GM21515 (cell line): Measurements from ENCODE around the gene KNCN.

Experiments used
- ATAC-seq: cut with Tn5 transposase; IDR thresholded peaks from one replicate; pipeline ENCODE4 v1.9.1; 2021; ENCODE audit not compliant: unreplicated experiment

KNCN gene

DNA sequence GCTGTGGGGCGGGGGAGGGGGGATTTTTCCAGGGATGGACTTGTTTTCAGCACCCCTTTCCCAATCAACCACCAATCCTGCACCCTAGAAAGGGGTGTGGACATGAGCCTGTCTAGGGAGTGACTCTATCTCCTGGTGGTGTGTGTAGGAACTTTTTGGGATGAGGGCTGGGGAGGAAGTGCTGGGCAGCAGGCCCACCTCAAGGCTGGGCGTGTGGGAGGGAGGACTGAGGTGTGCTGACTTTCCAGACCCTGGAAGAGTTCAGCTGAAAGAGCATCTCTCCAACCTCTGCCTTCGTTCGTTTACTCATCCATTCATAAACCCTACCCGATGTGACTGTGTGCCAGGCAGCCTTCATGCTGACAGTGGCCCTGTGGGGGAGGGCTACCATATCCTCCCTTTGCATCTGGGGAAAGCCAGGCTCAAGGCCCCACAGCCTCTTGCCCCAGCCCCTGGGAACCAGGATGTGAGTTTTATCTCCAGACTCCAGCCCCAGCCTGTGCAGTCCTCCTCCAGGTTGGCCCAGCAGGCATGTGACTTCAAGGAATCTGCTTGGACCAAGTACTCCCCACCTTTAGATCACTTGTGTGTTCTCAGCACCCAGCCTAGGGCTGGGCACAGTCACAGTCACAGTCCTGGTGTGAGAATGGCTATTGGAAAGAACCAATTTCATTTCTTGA is 6.7 kb downstream of the KNCN start:
- ATAC-seq, result no peak

DNA sequence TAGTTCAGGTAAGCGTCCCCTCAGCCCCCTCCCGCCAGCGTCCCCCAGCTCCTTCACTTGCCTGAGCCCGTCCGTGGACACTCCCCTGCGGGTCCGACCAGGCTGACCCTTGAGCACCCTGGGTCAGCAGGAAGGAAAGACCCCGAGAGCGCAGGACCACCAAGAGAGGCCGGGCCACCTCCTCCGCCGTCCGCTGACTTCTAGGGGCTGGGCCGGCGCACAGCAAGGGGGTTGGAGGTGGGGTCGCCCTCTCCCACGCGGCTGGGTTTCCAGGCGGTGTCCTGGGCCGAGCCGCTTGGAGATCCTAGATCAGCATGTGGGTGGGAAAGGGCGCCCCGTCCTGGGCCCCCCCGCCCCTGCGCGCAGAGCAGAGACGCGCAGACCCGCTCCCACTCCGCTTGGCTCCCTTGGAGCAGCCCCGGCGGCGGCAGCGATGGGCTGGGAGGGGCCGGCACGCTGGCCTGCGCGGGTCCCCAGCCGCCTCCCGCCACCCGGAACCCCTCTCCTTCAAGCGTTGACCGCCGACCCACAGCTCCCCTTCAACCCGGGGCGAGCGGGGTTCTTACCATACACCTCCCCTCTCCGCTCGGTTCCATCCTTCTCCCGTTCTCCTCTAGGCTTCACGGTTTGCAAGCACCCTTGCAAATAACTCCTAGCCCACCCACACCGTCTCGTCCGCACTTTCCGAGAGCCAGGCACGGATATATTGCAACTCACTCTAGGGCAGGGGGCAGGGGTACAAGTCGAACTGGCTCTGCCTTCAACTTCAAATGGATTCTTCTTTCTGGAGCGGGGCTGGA is 7.5 kb downstream of the KNCN start:
- ATAC-seq, result no peak

DNA sequence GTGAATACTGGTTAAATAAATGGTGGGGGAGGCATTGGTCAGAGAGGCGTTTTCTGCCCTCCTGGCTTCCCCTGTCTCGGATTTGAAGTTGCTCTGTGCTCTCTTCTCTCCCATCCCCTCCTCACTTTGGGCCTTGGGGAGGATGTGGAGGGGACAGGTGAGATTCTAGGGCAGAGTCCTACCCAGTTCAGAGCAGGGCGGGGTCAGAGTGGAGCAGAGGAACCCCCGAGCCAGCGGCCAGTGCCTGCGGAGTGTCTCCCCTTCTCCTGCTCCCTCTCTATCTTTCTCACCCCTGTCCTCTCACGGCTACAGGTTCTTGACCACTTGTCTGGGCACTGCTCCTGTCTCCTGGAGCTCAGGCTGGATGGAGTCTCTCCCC is 8.1 kb downstream of the KNCN start:
- no peak for ATAC-seq

DNA sequence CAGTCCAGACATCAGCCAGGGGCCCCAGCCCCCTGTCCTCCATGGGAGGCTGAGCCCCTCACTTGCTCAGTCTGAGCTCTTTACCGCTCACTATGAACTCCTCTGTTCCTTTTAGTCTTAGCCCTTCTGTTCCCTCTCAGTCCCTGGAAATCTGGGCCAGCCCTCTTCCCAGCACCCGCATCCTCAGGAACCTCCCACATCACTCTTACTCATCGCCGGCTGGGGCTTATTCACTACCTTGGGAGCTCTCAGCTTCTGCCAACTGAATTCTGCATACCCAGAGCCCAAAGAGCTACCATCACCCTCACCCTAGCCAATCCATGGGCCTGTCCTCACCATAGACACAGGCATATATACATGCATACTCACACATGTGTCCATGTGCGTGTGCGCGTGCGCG is 11.5 kb downstream of the KNCN start:
- ATAC-seq, result no peak

DNA sequence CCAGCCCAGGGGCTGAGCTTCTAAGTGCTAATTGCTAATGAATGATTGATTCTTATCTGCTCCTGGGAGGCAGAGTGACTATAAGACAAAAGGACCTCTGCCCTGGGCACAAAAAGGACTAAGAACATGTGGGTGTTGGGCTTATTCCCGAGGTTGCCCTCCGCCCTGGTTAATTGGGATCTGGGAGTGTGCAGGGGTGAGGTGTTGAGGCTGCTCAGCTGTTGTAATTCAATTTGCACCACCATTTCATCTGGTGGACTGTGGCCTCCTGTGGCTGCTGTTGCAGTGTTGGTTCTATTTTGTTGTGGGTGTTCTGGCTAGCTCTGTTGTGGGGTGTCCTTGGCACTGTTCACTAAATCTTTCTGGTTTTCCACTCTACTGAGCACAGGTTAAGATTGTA is 13.3 kb downstream of the KNCN start:
- ATAC-seq, result no peak

DNA sequence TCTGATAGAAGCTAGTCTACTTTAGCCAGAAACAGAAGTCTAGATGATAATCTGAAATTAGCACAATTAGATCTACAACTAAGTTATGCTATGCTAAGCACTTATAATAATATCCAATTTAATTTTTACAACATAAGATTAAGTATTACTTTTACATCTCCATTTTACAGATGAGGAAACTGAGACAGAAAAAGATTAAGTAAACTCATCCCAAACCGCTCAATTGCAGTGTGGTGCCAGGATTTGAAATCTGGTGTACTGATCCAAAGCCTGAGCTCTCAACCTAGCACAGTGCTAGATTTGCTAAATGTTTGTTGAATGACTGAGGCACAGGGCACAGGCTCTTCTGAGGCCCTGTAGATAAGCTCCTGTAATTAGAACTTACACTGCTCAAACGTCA is 13.8 kb downstream of the KNCN start:
- ATAC-seq, result no peak

DNA sequence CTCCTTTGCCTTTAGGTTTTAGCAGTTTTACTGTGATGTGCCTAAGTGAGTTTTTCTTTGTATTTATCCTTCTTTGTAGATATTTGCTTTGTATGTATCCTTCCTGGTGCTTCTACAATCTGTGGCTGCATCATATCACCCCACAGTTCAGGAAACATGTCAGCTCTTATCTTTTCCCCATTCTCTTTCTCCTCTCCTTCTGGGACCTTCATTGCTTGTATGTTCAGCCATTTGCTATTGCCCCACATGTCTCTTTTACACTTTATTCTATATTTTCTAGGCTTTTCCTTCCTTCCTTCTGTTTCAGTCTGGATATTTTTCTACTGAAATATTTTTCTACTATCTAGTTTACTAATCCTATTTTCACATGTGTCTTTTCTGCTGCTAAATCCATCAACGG is 14.9 kb downstream of the KNCN start:
- ATAC-seq, result no peak

DNA sequence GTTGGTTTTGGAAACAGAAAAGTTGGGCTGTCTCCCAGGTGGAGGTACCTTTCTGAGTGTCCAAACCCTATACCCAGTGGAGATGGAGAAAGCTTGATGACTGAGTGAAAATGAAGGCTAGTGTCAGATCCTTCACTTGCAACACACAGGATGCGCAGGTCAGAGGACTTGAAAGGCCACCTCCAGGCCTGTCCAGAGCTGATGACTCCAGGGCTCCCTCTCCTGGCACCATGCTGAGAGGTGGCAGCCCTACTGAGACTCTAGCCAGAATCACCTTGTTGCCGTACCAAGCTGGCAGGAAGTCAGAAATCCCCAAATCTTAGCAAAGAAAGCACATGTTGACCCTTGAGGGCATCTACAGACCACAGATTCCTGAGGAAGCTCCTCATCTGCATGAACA is 16.4 kb downstream of the KNCN start:
- no peak for ATAC-seq

DNA sequence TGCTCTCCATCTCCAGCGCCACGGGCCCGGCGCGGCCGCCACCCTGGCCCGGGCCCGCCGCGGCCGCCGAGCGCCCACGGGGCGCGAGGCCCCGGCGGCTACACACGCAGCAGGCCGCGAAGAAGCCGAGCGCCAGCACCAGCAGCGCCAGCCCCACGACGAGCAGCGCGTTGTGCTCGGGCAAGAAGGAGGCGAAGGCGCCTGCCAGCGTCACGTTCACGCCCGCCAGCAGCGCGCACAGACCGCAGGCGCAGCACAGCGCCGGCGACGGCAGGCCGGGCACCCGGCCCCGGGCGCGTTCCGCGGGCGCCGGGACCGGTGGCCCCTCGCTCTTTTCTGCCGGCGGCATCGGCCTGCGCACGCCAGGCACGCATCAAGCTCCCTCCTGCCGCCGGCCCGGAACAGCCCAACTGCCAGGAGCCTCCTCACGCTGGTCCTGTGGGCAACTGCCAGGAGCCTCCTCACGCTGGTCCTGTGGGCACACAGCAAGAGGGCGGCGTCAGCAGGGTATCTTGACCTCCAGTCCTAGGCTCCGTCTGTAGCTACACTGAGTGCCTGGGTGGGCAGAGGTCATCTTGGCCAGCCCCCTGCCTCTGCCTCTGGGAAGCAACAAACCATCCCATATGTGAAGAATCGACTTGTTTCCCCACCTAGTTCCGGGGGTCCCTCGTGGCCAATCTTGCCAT is 18.1 kb downstream of the KNCN start:
- no peak for ATAC-seq

DNA sequence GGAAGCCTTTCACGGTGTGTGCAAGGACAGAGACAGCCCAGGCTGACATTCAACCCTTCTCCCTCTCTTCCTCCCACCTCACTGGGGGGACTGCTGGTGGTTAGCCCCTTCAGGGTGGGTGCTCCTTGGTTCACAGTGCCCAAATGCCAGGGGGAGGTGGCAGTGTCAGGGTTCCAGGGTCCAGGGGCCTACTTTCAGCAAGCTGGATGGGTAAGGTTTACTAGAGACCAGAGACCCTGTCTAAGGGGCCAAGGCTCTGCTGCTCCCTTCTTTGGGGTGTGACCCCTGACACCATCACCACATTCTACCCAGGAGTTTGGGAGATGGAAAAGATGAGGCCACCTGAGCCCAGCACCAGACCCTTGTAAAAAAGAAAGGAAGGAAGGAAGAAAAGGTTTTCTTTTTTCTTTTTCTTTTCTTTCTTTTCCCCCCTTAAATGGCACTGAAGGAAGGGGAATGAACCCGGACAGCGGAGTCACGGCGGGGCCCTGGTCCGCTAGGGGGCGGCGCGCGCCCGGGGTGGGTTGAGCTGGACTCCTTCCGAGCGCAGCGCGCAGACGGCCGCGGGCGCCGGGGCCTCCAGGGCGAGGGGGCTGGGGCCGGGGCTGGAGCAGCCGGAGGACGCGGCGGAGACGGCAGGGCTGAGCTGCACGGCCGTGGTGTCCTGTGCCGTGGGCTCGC is 18.8 kb downstream of the KNCN start:
- no peak for ATAC-seq

DNA sequence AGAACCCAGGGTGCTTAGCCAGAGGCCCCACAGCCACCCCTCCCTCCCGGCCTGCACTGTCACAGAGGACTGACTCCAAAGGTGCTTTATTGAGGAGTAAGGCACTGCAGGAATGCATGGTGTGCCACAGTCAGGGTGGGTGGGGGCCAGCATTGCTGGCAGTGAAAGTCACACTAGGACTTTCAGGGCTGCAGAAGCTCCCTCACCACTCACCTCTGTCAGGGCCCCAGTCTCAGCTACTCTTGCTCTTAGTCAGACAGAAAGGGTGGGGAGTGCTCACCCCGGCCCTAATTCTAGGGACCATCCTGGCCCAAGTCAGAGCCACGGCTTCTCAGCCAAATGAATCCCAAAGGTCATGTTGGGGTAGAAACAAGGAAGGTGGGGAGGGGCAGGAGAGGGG is 19.4 kb downstream of the KNCN start:
- ATAC-seq, result no peak

DNA sequence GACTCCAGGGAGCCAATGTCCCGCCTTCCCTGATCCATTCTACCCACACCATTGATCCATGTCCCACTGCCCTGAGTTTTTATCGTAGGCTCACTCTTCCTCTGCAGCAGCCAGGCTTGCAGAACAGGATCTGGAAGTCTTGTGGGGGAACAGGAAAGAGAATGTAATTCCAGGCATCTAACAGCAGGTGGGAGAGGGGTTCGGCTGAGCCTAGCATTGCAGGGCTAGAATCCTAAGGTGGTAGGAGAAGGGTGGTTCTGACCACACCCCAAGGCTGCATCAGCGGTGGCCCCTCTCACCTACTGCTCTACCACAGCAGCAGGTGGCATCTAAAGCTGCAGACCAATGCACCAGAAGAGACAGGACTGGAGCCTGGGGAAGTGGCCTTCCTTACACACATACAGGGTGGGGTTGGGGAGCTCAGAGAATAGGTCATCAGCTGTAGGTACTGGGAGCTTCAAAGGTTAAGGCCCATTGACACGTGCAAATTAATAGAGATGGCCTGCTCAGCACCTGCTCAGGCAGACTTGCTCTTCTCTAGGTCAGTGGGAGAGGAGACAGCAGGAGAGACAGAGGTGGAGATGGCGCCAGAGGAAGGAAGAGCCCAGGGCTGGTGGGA is 20.5 kb downstream of the KNCN start:
- ATAC-seq, result no peak

DNA sequence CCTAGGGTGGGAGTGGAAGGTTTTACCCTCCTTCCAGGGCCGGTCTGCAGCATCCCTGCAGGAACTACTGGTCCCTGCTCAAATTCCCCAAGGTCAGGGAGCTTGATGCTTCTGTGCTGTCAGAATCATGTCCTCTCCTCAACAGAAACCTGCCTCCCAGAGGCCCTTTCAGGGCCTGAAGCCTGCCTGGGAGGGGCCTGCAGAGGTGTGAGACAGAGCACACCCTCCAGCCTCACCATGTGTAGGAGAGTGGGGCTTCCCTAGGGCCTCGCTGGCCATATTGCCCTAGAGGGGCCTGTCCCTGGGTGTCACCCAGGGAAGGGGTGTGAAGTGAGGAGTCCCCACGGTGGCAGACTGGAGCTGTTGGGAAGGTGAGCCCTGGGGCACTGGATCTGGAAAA is 21.1 kb downstream of the KNCN start:
- ATAC-seq, result no peak

DNA sequence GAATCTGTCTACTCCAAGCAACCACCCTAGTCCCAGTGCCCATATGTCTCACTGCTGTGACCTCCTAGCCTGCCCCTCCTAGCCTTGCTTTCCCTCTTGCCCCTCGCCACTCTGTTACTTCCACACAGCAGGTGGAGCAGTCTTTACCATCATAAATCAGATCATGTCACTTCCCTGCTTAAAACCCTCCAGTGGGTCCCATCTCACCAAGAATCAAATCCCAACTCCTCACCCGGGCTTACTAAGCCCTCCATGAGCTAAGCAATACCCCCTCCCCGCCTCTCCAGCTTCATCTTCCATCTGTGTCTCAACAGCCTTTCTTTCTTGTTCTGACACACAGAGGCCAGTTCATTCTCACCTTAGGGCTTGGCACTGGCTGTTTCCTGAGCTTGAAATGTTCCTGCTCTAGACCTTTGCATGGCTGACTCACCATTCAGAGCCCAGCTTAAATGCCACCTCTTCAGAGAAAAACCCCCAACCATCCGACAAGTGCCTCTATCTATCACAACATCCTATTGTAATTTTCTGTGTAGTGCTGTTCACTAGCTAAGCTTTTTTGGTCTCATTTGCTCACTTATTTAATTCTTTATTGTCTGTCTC is 22.3 kb downstream of the KNCN start:
- ATAC-seq, result no peak

DNA sequence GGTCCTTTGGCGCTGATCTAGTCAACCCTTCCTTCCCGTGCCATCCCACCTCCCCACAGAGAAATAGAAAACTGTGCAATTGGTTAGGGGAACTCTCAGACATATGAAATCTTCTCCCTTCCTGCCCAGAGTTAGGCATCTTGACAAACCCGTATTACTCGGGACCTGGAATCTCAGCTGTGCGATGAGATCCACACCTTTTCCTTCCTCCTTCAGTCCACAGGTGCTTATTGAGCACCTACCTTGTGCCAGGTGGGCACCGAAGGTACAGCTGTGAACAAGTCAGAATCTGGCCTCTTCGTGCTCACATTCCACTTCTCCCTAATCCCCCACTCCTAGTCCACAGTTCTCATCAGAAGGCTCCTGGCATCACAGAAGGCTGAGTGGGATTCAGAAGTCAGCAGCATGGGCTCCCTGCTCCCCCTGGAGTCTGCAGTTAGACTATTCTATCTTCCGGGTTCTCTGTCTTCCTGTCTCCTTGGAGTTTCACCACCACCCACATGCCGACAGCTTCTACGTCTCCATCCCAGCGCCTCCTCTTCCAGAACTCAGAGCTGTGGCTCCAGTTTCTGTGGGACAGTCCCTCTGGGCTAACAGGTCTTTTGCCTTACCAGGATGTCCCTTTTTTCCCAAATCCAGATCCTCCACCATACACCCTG is 23.0 kb downstream of the KNCN start:
- no peak for ATAC-seq

DNA sequence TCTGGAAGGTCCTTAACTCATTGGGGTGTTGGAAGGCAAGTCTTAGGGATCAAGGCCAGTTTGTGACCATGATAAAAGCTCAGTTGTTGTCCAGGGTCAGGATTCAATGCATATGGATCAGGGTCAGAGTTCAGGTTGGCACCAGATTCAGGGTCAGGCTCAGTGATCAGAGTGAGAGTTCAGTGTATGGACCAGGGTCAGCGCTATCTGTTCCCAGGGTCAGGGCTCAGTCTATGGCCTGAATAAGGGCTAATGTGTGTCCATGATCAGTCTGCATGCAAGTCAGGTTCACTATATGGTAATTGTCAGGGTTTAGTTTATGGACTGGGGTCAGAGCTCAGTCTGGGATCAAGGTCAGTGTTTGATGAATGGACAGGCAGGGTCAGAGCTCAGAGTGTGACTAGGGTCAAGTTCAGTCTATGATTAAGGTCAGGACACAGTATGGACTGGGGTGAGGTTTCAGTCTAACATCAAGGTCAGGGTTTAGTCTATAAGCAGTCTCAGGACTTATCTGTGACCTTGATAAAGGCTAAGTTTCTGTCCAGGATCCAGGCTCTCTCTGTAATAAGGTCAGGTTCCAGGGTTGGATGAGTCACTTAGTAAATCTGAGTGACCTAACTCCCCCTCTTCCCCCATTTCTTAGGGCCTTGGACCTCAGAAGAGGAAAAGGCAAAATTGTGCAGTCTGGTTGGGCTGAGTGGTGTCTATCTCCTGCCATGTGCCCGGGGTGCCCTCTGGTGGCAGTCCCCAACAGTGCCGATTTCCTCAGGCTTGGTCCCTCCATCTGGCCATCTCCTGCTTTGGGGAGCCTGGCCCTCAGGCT is 23.8 kb downstream of the KNCN start:
- no peak for ATAC-seq

DNA sequence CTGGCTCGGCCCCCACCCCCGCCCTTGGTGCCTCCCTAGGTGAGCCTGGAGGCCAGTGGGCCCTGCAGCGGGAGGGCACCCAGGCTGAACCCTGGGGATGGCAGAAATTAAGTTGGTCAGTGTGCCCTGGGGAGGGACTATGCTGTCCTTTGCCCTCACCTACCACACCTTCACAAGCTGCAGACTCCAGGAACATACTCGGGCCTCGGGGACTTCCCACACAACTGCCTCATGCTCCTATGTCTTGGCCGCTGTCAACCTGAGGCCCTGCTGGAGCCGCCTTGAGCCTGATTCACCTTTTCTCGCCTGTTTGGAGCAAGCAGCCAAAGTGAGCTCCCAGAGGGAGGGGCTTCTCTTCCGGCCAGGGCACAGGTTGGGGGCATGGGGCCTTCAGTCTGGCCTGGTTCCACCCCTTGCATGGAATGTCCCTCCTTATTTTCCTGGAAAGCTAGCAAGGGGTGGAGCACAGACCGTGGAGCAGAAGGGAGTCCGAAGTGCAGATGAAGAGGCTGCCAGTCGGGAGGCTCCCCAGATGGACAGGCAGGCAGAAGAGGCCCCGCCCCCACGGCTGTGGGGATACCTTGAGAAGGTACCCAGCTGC is 24.7 kb downstream of the KNCN start:
- ATAC-seq, result no peak

DNA sequence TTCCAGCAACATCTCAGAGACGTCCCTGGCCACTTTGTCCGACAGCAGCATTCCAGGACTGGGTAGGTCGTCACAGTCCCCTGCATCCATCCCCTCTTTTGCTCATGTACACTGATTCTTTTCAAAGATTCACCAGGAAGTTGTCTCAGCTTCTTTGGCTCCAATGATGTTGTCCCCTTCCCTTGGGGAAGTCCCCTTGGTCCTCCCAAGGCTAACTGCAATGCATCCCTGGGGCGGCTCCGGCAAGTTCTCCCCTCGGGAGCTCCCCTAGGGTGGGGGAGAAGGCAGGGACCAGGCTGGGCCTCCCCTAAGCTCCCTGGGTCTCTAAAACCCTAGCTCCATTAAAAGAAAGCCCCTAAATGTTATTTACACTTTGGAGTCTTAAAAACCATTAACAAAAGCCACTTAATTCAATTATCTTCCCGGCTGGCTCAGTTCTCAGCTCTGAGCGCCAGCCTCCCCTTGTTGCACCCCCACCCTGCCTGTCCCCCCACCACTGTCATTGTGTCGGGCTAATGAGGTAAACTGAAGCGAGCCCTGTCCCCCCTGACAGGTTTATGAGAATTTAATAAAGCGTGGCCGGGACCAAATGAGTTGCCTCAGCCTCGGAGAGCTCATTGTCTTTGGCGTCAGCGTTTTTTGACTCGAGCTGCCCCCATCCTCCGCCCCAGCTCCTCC is 25.3 kb downstream of the KNCN start:
- no peak for ATAC-seq
